ENCODE data around the gene COPA.

Gene COPA

DNA sequence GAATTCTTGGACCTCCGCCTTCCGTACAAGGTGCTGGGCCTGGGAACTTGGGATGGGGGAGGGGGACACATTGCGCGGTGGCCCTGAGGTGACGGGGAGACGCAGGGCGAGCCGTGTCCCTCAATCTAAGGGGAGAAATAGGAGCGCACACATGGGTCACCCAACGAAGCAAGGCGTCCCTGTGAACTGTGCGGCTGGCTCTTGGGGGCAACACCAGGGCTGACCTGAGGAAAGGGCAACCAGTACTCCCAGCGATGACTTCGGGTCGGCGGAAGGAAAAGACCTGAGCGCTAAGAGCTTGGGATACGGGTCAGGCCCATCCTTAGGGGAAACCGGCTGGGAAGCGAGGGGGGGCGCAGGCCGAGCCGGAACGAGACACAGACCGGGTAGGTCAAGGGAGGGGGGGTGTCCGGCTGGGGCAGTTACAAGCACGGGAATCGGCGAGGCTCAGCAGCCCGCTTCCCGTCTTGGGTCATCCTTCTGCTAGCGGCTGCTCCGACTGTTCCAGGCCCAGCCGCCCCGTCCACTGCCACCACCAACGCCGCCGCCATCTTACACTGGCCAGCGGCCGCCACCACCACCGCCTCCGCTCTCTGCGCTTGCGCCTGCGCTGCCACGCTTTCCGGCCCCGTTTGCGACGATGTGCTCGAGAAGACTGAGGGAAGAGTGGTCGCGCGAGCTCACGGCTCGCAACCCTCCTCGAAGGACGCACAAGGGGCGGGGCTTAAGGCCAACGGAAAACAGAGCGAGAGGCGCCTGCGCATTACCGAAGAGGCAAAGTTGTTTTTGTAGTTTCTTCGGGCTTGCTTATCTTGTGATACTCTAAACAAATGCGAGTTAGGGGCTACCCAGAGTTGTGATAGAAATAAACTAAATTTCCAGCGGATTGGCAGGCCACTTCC is 80.9 kb downstream of the COPA start, which contains the start of gene DCAF8:
Gene DCAF8, minus strand, starts transcription at position 657 of the 902 bp plus-strand sequence. CDS start 18,541 bp downstream, outside the sequence.
- DNase-seq, result peak; percentile 96

- peak; percentile 33 for DNase-seq
Measured at GRCh38 chr1:160261556-160261892, 81.5 kb downstream of the COPA start.

DNA sequence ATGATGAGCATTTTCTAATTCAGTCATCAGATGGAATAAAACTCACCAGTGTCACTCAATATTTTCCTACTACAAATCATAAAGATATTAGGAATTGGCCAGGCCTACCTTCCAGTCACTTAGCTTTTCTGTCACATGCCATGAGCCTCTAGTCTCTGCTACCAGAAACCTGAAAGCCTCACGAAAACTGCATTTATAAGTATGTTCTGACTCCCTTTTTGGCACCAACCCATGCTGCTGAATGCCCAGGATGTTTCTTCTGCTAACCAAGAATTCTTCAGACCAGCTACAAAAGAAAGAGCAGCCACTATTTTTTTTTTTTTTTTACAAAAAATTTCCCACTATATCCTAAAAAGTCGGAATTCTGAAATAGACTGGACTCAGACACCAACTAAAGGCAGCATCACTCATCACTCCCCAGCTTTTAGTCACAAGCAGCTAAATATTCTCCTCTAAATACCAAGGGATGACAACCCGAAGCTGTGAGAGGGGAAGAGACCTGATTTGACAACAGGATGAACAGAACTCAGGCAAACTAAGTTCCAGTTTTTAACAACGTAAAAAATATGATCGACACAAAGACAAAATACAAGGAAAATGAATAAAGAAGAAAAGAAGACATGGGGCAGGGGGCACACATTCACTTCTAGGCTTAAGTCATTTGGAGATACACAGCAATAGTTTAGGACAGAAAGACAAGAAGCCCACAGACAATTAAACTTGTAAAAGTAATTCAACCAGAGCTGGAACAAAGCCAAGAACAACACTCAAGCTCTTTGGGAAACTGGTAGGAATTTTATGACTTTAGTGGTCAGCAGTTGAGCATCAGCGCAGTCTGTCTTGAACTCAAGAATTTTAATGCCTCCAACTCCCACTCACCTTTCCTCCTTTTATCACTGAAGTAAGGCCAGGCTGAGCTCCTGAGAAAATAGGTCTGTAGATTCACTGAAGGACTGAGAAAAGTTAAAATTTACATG is 82.4 kb downstream of the COPA start:
- DNase-seq, result no peak

DNA sequence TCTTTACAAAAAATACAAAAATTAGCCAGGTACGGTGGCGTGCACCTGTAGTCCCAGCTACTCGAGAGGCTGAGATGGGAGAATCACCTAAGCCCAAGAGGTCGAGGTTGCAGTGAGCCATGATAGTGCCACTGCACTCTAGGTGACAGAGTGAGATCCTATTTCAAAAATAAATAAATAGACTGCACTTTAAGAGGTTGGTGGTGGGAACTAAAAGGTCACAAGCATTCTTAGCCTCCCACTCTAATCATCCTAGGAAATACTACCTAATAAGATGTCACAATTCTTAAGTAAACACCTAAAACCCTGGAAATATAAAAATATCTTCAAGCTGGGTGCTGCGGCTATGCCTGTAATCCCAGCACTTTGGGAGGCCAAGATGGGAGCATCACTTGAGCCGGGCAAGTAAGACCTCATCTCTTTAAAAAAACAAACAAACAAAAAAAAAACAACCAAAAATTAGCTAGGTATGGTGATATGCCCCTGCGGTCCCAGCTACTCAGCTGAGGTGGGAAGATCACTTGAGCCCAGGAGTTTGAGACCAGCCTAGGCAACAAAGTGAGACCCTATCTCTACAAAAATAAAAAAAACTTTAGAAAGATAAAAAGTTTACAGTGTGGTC is 84.8 kb downstream of the COPA start:
- DNase-seq, result no peak

DNA sequence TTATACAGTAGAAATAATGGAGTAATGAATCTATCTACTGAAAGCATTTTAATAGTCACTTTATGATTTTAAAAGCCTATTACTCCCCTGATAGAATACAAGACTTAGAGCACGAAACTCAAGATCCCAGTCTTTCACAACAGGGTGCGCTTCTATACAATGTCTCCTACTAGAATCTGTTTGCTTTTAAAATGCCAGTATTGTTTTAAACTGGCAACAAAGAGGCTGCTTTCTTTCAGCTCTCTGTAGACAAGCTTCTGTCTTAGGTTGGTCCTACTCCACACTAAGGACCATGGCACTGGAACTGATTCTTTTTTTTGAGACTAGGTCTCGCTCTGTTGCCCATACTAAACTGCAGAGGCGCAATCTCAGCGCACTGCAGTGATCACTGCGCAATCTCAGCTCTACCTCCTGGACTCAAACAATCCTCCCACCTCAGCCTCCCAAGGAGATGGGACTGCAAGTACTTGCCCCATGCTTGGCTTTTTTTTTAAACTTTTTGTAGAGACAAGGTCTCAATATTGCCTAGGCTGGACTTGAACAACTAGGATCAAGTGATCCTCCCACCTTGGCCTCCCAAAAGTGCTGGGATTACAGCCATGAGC is 85.5 kb downstream of the COPA start:
- DNase-seq, result no peak

GRCh38 chr1:160256396-160257046 is 86.5 kb downstream of the COPA start:
- DNase-seq, result no peak

DNA sequence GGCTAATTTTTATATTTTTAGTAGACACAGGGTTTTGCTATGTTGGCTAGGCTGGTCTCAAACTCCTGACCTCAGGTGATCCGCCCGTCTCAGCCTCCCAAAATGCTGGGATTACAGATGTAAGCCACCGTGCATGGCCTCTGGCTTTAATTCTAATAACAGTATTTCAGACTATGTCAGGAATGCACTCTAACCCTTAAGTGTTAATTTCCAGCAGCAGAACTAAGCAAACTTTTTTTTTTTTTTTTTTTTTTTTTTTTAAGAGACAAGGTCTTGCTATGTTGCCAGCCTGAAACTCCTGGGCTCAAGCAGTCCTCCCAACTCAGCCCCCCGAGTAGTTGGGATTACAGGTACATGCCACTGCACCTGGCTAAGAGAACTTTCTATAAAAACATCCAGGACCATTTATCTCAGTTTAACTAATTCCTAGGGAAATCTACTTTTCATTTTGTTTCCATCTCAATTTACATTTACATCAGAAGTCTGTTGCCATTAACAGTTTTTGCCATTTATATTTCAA is 87.2 kb downstream of the COPA start:
- no peak for DNase-seq

DNA sequence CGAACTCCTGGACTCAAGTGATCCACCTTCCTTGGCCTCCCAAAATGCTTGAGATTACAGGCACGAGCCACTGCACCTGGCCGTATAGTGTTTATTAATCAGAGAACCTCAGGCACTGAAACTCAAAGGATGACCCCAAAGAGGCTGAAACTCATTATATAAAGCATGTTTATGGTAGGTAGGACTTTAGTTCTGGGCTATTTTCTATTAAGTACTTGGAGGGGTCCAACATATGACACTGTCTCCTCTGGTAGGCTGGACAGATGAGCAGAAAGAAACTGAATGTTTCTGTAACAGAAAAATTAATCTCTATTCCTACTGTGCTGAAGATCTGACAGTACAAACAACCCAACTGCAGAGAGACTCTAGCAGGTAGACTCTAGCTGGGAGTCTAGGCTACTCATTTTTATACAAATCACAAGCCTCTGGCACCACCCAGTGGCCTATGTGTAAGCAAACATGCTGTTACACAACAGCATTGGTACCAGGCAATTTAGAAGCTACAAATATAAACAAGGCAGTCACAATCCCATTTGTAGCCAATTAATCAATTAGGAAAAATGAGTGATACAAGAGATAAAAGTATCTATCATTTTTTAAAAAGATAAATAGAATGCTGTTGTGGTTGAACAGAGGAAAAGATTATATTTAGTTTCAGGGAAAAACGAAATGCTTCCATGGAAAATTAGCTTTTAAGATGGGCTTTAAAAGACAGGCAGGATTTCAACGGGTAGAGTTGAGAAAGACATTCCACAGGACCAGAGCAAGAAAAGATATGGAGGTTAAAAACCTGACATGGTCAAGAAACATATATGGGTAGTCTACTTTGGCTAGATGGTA is 91.1 kb downstream of the COPA start:
- peak; percentile 81 for DNase-seq

- DNase-seq, result no peak
Measured at GRCh38 chr1:160251011-160251410, 92.0 kb downstream of the COPA start.

DNA sequence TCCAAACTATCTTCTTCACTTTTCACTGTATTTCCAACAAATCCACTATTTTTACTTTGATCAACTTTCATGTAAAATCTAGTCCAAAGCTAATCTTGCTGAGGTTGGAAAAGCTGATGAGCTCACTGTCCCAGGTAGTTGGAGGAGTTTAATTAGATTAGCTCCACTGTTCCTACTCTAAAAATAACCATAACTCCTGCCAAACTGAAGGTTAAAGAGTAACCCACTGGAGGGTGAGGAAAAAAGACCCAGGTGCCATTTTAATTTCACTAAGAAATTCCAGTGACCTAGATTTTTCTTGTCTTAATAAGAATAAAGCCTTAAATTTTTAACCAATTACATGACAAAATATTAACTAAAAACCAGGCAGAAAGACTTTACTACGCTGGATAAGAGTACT is 96.0 kb downstream of the COPA start:
- no peak for DNase-seq

- DNase-seq, result no peak
Measured at GRCh38 chr1:160245434-160245833, 97.6 kb downstream of the COPA start.

GRCh38 chr1:160244209-160244608 is 98.8 kb downstream of the COPA start:
- no peak for DNase-seq

- DNase-seq, result no peak
Measured at GRCh38 chr1:160243767-160244166, 99.3 kb downstream of the COPA start.

GRCh38 chr1:160239582-160240299 is 103.3 kb downstream of the COPA start:
- no peak for DNase-seq

Measured in COR-L47 (cell line).